Stimulated activated CD4-positive, alpha-beta T cell treated with anti-CD3 and anti-CD28 coated beads, Interleukin-12 subunit alpha, Interleukin-12 subunit beta, amount 100 ng/mL, for 48 hours (primary cell): ENCODE results near the gene SERPINB5.
"Not testable (repeated sequence)": the region's sequence is repeated elsewhere in the genome, so short reads cannot be mapped to it uniquely, and the experiment has no call there.

Experiments used
- DNase-seq, 3 donors: peaks; one replicate each; pipeline ENCODE4 v3.0.0-alpha.2; 2020; ENCODE audit warnings: low read depth in 2 of 3, low spot score in 1 of 3

Gene SERPINB5

DNA sequence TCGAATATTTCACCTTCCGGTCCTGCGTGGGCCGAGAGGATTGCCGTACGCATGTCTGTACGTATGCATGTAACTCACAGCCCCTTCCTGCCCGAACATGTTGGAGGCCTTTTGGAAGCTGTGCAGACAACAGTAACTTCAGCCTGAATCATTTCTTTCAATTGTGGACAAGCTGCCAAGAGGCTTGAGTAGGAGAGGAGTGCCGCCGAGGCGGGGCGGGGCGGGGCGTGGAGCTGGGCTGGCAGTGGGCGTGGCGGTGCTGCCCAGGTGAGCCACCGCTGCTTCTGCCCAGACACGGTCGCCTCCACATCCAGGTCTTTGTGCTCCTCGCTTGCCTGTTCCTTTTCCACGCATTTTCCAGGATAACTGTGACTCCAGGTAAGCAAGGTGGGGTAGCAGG, at the start of gene SERPINB5:
SERPINB5 (plus strand) TSS at position 291 of the 400 bp plus-strand sequence. CDS start 7,471 bp downstream, outside the sequence.
- no peak for DNase-seq

DNA sequence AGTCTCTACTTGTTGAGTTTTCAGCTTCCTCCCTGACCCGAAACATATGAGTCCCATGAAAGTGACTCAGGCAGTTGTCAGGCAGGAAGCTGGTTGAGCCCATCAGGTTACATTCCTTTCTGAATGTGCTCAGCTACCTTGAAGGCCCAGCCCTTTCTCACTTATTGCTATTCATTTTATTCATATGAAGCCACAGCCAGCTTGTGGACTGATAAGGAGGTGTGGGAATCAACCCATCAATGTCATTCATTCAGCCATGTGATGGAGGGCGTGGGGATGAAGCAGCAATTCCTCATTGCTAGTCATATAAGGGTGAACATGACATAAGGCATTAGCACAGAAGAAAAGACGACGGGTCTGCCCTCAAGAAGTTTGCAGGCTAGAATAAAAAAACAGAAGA, 49.2 kb upstream of the SERPINB5 start:
- DNase-seq = no peak

GRCh38 chr18:63430526-63430925, 46.2 kb upstream of the SERPINB5 start:
- DNase-seq = no peak

GRCh38 chr18:63431180-63431579, 45.6 kb upstream of the SERPINB5 start:
- no peak for DNase-seq

GRCh38 chr18:63433334-63433866, 43.4 kb upstream of the SERPINB5 start:
- no peak for DNase-seq

- no peak for DNase-seq
Observed at GRCh38 chr18:63438181-63438580, 38.6 kb upstream of the SERPINB5 start.

DNA sequence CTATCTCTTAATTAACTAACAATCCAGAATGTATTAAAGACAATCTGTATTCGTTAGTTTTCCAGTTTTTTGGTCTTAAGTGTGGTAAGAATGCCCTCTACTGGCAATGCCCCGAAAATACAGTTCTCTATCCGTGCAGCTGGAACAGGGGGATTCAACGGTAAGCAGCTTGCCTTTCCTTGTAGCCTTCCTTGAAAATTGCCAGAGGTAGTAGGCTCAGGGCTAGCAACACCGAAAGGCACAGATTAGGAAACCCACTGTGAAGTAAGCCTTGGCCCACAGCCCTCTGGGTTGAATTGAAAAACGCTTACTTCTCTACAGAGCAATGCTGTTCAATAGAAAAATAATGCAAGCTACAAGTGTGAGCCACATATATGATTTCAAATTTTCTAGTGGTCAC, 37.4 kb upstream of the SERPINB5 start:
- peak in 2 of 3 donors; percentile 12 to 51 for DNase-seq

GRCh38 chr18:63440219-63440618, 36.5 kb upstream of the SERPINB5 start:
- no peak for DNase-seq

DNA sequence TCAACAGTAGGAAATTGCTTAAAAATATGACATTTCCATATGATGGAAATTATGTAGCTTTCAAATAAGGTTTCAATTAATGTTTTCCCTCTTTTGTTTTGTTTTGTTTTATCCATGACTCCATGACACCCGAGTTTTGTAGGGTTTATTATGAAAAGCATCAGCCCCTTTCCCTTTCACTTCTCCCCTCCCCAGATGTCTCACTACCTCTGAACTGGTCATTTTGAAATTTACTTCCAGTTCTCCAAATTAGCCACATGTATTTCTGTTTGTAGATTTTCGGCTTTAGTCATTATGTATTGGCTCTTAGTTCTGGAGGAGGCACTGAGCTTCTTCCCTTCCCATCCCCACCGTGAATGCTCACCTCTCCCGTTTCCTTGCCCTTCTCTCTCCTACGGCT, 35.9 kb upstream of the SERPINB5 start:
- no peak for DNase-seq

- no peak for DNase-seq
Observed at GRCh38 chr18:63443829-63444228, 32.9 kb upstream of the SERPINB5 start.

DNA sequence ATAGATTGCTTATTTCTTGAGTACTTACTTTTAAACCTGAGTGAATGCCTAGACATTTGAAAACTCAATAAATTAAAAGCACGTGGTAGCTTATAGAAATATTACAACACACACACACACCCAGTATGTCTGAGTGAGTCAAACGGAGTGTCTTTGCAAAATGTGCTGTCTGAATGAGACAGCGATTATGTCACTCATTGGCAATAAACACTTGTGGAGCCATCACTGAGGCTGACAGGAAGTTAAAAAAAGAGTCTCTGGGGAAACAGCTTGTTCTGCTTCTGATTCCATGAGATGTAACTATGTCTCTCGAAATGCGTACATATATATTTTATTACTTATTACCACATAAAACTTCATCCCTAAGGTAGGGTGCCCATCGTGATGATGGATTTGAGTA, 32.2 kb upstream of the SERPINB5 start:
- DNase-seq = no peak

- DNase-seq = no peak
Observed at GRCh38 chr18:63445037-63445436, 31.7 kb upstream of the SERPINB5 start.

DNA sequence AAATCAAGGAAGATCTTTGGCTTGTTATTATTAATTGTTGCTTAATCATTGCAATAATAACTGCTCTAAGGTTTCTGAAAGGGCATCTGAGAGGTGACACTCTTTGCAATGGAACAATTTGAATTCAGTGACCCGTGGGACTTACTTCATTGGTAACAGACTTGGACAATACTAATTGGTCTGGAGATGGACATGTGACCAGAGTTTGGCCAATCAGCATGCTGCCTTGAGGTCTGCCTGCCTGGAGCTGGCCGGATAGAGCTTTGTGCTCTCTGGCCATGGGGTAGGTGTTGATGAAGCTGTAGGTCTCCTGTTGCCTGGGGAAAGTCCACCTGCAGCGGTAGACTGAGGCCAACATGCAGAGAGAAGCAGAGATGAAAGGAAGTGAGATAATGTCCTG, 30.5 kb upstream of the SERPINB5 start:
- DNase-seq = no peak

DNA sequence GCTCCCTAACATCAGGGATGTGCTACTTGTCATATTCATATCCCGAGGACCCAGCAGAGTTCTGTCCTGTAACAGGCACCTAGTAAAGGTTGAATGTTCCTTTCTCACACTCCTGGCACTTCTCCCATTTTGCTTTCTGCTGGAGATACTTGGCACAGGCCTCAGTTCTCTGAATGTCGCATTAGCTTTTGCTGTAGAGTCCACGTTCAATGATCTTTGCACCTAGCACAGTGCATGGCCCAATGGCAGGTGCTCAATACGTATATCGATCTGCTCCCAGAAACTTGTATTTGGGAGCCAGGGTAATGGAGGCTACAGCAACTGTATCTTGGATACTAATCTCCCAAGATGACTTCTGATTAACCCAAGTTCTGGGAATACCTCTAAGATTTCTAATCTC, 29.7 kb upstream of the SERPINB5 start:
- no peak for DNase-seq

- DNase-seq = no peak
Observed at GRCh38 chr18:63449426-63449825, 27.3 kb upstream of the SERPINB5 start.

DNA sequence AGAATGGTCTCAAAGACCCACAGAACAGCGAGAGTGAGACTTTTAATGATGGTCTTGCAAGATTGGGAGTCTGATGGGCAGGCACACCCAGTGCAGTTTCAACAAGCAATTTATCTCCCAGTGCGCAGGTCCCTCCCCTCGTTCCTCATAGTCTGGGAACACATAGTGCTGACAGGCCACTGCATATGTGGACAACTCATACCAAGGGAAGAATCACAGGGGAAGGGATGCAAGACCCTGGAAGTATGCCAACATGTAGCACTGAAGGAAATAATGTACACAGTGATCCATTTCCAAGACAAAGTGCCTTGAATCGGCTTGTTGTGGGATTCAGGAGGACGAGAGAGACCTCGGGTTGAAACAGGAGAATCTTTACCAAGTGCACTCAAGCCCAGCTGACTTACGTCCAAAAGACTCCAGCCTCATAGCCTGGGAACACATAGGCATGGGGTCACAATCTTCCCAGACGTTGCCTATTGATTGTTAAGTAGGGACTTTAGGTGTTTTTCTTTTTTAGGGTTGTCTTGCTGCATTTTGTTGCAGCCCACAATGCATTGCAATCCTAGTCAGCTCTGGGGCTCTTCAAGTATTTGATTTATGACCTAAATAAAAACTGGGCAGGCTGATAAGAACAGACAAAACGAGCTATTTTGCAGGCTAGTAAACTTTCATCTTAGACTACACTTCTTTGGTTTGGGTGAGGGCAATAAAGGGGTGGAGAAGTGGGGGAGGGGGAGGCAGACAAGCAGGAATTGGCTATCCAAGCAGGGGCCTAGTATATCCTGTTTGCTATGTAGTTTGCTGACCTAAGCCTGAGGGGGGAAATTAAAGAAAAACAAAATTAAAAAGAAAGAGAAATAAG, 24.7 kb upstream of the SERPINB5 start:
- DNase-seq = no peak

- not testable (repeated sequence) for DNase-seq
Observed at GRCh38 chr18:63452751-63453150, 24.0 kb upstream of the SERPINB5 start.

- no peak for DNase-seq
Observed at GRCh38 chr18:63454497-63454896, 22.3 kb upstream of the SERPINB5 start.

- no peak for DNase-seq
Observed at GRCh38 chr18:63457977-63458376, 18.8 kb upstream of the SERPINB5 start.

GRCh38 chr18:63460414-63460813, 16.3 kb upstream of the SERPINB5 start:
- no peak for DNase-seq

GRCh38 chr18:63464434-63464833, 12.3 kb upstream of the SERPINB5 start:
- no peak for DNase-seq

DNA sequence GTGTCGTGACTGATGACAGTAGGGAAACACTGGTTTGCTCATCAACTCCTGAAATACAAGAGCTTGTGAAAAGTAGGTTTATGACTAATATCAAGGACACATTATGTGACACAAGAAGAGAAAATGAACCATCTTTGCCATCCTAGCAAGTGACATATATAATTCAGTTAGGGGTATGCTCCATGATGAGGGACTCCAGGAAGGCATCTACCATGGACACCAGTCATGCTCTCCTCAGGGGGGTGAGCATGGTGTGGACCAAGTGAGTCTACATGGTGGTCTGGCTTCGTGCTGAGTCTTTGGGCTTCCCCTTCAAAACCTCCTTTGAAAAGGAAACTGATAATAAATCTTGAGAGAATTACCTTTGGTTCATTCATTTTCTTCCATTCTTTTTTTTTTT, 11.7 kb upstream of the SERPINB5 start:
- DNase-seq = no peak

DNA sequence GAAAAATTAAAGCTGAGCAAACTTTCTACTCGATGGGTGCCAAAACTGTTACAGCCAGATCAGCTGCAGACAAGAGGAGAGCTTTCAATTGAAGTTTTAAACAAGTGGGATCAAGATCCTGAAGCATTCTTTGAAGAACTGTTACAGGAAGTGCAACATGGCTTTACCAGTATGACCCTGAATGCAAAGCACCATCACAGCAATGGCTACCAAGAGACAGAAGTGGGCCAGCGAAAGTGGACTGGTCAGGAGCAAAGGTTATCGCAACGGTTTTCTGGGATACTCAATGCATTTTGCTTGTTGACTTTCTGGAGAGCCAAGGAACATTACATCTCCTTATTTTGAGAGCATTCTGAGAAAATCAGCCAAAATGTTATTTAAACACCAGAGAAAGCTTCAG, 9.1 kb upstream of the SERPINB5 start:
- DNase-seq = no peak
